ENCODE results near the gene ANKS1B.

The ANKS1B gene

GRCh38 chr12:99099786-99100185, 885.0 kb downstream of the ANKS1B start:
- DNase-seq, result no peak

GRCh38 chr12:99097171-99097570, 887.6 kb downstream of the ANKS1B start:
- DNase-seq, result no peak

DNA sequence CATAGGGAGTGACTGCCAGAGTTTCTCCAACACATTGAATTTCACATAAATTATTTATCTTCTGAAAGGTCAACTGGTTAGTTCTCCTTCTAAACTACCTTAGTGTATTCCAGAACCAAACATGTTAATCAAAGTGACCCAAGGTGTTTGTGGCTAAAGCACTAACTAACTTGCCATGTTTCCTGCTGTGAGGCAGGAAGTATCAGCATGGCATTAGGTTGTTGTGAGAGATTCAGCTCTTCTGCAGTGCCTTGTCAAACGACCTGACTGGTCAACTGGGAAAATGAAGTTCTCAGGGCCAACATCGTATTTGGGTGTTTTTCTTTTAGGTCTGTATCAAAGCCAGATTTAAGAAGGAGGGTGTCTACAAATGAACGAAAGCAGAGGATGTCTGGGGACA, 891.6 kb downstream of the ANKS1B start:
- no peak for DNase-seq

- DNase-seq, result no peak
Measured at GRCh38 chr12:99092100-99092851, 892.5 kb downstream of the ANKS1B start.

GRCh38 chr12:99087278-99087677, 897.5 kb downstream of the ANKS1B start:
- DNase-seq, result no peak

- DNase-seq, result no peak
Measured at GRCh38 chr12:99079811-99080210, 904.9 kb downstream of the ANKS1B start.

- no peak for DNase-seq
Measured at GRCh38 chr12:99068993-99069747, 915.6 kb downstream of the ANKS1B start.

DNA sequence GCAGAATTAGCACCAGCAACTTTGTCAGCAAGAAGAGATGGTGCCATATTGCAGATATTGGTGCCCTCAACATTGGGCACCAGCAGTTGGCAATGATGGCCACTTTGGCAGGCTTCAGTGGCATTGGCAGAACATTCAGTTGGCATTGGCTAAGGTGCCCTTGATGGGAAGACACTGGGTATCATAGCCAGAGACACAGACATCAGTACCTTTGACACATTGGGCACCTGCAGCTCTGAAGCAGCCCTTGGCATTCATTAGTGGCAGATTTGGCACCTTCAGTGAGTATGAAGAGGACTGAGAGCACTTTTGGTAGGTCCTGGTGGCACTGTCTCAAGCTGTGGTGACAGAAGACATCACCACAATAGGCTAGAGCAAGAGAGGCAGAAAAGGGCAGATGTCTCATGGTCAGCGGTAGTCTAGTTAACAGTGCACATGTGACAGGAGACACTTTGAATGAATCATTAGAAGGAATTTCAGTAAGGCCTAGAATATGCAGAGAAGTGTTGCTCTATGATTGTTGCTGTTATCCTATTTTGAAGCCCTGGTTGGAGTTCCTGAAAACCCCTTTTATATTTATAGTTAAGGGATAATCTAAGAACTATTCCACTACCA, 917.5 kb downstream of the ANKS1B start:
- DNase-seq, result no peak

- no peak for DNase-seq
Measured at GRCh38 chr12:99066726-99067125, 918.0 kb downstream of the ANKS1B start.

GRCh38 chr12:99063182-99063581, 921.6 kb downstream of the ANKS1B start:
- no peak for DNase-seq

GRCh38 chr12:99059824-99060511, 924.8 kb downstream of the ANKS1B start:
- DNase-seq, result no peak

- DNase-seq, result no peak
Measured at GRCh38 chr12:99057670-99058069, 927.1 kb downstream of the ANKS1B start.

DNA sequence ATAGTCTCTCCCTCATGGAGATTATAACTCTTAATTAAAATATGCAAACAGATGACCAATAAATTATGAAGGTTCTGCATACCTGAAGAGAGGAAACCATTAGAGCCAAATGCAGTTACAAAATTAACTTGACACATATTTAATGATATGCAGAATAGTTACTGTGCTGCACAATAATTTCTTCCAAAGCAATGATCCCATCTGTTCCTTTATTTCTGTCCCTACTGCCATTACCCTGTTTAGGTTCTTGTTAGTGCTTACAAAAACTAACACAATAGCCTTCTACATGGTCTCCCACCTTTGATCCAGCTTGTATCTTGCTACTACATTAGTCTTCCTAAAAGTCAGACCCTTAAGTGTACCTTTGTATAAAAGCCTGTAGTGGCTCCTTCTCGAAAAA, 928.5 kb downstream of the ANKS1B start:
- no peak for DNase-seq

DNA sequence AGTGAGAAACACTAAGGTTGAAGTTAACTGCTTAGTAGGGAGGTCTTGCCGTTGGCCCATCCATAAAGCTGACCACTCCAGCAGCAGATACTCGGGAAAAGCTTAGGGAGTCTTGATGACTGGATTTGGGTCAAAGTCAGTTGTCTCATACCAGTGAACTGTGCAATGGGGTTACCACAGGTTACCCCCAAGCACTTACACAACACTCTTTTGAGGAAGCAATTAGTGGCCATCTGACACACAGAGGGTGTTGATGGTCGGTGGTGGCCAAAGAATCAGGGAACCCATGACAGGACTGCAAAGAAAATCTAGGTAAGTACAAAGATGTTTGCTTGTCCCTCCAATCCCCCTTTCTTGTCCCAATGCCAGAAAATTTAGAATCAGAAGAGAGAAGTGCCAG, 929.4 kb downstream of the ANKS1B start:
- no peak for DNase-seq

- DNase-seq, result no peak
Measured at GRCh38 chr12:99054601-99055128, 930.1 kb downstream of the ANKS1B start.

DNA sequence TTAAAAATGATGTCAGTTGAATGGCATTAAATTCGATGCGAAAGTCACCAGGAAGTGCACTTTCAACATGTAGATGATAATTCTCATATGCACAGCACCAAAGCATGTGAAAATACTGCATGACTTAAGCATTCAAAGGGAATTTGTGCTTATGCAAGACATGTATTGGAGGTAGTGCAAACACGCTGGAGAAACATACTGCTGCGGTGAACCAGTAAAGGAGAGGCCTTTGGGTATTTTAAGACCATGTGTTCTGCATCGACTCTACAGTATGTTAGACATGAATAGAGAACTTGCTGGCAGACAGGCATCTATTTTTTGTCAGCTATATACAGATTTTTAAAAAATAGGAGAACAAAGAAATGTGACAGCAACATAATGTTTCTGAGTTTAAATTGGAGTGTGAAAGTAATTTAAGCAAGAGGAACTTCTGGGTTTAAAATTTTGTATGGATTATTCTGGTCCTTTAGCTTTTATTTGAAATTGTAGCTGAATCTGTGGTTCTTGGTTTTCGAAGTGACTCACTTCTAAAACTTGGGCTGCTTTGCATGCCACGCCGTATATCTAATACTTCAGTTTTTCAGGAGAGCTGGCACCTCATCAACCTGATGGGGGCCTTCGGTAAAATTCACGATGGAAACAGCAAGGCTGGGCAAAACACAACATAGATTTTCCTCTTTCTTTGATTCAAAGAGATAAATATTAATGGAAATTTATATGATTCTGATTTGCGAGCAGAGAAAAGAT, 930.9 kb downstream of the ANKS1B start:
- DNase-seq, result no peak

DNA sequence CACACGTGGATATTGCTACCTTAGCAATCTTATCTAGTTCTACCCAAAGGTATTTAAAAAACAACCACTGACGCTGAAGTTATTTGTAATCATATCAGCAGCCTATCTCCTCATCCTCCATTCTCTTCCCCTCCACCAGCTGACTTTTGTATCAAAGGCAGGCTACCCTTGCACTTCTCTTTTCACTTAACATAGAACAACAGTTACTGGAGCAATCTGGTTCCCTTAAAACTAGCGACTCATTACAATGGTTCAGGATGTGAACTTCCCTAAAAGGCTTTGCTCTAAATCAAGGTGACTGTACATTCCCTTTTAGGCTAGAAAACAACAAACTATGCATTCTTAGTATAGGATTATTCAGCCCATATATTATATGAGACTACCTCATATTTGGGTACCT, 935.0 kb downstream of the ANKS1B start:
- DNase-seq, result no peak

DNA sequence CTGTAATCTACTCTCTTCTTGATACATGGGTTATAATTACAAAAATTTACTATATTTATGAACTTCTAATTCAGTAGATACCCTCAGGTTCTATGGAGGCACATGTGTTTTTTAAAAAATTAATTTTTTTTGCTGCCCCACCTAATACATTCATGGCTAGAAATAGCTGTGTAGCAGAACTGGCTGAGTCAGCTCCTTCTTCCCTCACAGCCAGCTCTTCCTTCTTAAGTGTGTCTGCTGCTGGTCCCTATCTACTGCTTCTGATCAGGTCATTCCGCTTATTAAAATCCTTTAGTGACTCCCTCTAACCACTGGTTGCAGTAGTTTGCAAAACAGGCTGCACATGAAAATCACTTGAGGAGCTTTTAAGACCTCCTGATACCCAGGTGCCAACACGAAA, 939.6 kb downstream of the ANKS1B start:
- DNase-seq, result no peak

DNA sequence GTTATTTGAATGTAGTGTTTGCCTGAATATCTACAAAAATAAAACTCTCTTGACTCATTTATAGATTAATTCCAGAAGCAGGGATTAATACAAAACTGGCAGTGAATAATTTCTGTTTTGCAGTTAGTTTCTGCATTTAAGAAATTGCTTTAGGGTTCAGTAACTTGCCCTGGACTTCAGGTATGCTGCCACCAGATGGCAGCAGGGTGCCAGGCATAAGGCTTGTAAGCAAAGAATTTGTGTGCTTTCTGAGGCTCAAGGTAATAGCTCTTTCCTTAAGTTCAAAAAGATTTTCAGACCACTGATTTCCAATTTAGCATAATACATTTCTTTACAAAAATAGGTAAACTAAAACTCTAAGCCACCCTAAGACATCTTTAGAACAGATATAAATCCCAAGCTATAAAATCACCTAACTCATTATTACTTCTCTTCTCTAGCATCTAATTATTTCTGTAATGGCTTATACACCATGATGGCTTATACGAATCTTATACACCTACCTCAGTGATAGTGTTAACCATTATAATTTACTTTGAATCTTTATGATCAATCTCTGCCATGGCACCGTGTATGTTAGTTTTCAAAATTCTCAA, 941.3 kb downstream of the ANKS1B start:
- peak; percentile 67 for DNase-seq

DNA sequence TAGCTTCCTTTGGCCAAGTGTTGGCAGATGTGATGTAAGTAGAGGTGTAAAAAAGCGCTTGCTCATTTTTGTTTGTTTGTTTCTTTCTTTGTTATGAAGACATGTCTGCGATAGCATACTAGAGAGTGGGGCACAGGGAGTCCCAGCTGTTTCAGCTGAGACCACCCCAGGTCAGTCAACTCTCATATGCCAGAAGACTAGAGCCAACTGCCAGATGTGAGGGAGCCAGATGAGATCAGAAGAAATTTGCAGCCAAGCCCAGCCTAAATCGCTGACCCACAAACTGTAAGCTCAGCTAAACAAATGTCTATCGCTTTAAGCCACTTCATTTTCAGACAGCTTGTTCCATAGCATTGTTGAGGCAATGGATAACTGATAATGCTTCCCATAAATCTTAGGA, 942.5 kb downstream of the ANKS1B start:
- DNase-seq, result no peak

- no peak for DNase-seq
Measured at GRCh38 chr12:99039367-99040120, 945.2 kb downstream of the ANKS1B start.

Data from activated CD4-positive, alpha-beta T cell treated with anti-CD3 and anti-CD28 coated beads for 48 hours (primary cell).